Middle frontal gyrus (tissue), 1 donor: Measurements from ENCODE around the gene CDKN1C.

Source experiments
- DNase-seq: peaks from one replicate; pipeline ENCODE4 v3.0.0-alpha.2; 2015; ENCODE audit warnings: low spot score; ENCODE audit errors: extremely low spot score

The CDKN1C gene

GRCh38 chr11:2923446-2924375 is 38.1 kb upstream of the CDKN1C start:
- no peak for DNase-seq

- DNase-seq = no peak
These were observed 37.1 kb upstream of the CDKN1C start for GRCh38 chr11:2922655-2923054.

DNA sequence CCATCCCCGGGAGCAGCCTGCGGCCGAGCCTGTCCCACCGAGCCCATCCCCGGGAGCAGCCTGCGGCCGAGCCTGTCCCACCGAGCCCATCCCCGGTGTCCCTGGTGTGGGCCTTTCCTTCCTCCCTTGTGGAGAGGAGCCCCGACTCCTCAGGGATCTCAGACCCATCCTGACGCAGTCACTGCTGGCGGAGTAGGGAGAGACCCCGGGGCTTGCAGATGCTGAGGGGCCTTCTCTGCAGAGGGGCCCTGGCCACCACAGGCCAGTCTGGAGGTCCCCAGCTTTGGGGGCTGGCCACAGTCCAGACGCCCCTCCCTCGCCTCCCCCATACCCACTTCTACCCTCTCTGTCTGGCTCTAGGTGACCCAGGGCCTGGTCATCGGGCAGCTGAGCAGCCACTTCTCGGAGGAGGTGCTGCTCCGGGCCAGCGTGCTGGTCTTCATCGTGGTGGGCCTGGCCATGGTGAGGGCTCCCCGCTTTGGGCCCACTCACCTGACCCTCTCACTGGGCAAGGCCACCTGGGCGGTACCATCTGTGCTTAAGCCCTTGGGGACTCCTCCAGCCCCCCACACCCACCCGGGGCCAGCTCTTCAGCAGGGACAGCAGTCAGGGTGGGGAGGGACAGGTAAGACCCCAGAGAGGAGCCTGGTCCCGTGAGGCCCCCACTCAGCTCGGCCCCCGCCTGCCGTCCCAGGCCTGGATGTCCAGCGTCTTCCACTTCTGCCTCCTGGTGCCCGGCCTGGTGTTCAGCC is 36.3 kb upstream of the CDKN1C start:
- no peak for DNase-seq

GRCh38 chr11:2921261-2921660 is 35.7 kb upstream of the CDKN1C start:
- no peak for DNase-seq

DNA sequence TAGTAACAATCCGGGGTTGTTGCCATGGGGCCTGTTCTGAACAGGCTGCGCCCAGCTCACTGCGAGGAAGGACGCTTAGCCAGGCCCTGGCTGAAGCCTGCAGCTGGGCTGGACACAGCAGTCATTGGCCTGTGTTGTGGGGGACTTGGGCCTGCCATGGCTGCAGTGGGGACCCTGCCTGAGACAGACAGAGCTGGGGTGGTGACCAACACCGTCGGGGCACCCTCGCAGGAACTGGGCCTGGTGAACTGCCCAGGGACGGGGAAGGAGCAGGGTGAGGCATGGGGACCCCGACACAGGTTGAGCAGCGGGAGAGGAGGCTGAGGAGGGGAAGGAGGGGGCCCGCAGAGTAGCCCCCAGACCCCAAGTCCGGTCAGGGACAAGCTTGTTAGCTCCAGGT is 34.8 kb upstream of the CDKN1C start:
- no peak for DNase-seq

- DNase-seq = no peak
These were observed 34.3 kb upstream of the CDKN1C start for GRCh38 chr11:2919837-2920236.

DNA sequence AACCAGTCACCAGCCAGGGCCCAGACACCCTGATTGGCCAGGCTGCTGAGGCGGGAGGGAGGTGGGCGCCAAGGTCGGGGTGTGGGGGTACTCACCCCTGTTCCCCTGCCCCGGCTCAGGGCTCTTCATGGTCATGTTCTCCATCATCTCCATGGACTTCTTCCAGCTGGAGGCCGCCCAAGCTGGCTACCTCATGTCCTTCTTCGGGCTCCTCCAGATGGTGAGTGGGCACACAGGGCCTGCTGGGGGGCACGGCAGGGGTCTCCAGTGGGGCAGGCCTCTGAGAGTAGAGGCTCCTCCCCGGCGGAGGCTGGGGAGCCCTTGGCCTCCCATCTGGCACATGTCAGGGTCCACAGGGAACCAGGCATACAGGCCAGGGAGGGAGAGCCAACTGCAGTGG is 33.6 kb upstream of the CDKN1C start:
- no peak for DNase-seq

GRCh38 chr11:2917842-2918490 is 32.4 kb upstream of the CDKN1C start:
- no peak for DNase-seq

DNA sequence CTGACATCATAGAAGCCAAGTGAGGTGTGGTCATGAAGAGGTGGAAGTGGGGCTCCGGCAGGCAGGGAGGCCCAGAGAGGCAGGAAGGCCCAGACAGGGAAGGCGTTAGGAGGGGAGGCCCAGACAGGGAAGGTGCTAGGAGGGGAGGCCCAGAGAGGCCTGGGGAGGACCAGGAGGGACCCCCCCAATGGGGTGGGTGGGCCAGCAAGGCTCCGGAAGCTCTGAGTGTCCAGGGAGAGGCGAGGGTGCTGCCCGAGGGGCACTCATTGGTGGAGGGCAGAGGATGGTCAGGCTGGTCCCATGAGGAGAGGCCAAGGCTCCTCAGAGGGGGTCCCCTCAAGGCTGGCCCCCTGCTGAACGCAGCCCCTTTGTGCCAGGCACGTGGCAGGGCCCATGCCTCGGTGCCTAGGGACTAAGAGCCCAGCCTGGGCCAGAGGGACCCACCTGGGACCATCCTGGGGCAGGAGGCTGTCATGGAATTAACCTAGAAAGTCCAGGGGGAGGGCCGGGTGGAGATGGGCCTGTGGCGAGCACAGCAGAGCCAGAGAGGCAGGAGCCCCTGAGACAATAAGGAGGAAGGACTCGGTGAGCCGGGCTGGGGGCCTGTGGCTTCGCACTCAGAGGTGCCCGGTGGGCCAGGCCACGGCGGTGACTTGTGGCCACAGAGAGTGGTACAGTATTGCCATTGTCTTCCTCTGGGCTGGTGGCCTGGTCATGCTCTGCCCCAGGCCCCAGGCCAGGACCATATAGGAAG is 31.5 kb upstream of the CDKN1C start:
- DNase-seq = no peak

GRCh38 chr11:2916114-2916891 is 30.7 kb upstream of the CDKN1C start:
- DNase-seq = no peak

DNA sequence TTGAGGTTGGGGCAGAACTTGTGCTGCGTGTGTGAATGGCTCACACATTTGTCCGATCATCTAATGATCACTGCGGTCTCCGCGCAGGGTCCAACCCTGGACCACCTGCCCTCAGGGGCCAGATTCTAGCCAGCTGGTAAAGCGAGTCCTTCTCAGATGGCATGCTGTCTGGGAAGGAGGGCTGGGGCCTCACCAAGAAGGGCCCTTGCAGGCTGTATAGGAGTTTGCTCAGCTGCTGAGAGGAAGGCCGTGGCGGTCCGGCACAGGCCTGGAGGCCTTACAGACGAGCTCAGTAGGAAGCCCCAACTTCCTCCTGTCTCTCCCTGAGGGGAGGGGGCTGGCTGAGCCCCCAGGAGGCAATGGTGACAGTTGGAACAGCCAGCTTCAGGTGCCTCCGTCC is 29.9 kb upstream of the CDKN1C start:
- DNase-seq = no peak

- DNase-seq = no peak
These were observed 29.1 kb upstream of the CDKN1C start for GRCh38 chr11:2914455-2915195.

DNA sequence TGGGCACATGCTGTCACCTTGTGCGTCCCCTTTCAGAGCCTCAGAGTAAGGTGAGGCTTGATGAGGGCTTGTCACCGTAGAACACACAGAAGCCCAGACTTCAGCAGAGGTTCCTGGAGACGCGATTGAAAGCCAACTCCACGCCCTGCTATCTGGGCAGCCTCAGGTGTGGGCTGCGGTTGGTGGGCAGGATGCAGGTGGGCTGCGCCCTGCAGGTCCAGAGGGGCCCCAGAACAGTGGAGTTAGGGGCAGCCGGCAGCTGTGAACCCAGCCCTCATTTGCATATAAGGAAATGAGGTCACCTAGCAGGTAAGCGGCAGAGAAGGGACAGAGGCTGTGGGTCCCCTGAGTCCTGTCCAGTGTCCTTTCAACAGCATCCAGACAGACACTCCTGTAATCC is 28.2 kb upstream of the CDKN1C start:
- DNase-seq = no peak

DNA sequence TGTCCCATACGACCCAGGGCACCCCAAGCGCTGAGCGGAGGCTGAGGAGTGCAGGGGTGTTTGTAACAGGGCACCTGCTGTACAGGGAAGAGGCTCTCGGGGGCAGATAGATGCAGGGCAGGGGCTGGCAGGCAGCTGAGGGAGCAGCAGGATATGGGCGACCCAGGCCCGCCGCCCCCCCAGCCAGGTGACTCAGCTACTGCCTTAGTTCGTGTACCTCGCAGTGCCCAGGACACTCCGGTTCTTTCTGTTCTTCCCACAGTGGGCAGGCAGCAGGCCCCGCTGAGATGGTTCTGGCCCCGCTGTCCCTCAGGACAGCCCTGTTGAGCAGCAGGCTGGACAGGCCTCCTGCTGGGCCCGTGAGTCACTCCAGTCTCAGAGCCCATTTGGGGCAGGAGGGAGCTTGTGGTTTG is 27.4 kb upstream of the CDKN1C start:
- no peak for DNase-seq

DNA sequence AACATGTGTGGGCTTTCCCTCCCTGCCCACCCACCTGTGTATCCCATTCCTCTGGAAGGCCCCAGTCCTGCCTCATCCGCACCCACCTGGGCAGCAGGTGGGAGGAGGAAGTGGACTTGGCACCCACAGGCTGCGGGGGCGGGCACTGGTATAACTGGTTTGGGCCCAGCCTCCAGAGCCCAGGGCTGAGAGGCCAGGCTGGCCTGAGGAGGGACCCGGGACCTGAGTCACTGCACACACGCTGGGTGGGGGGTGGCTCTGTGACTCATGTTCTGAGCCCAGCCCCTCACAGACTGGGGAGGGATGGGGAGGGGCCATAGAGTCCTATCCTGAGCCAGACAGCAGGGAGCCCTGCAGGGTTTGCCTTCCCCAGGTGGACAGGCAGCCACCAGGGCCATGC is 26.9 kb upstream of the CDKN1C start:
- DNase-seq = no peak

GRCh38 chr11:2911785-2912391 is 26.3 kb upstream of the CDKN1C start:
- no peak for DNase-seq

GRCh38 chr11:2911088-2911784 is 25.7 kb upstream of the CDKN1C start:
- DNase-seq = no peak

- no peak for DNase-seq
These were observed 24.9 kb upstream of the CDKN1C start for GRCh38 chr11:2910401-2910955.
